HUES64 (cell line): ENCODE measurements around the gene HINT1. TPM values are rescaled to one million over a fixed set of nuclear protein-coding genes. Genes with fewer than 3 reads are reported as not detected.
A peak's percentile ranks its signal among the peaks of the same experiment; 100 is the strongest.

Source experiments
- H3K27ac ChIP-seq: 2 replicates; pipeline ENCODE4 v1.7.0; 2013; ENCODE audit warnings: low read depth, low read length, inconsistent platforms
- H3K27me3 ChIP-seq: 2 replicates; pipeline ENCODE4 v1.6.1; 2013; ENCODE audit warnings: mild to moderate bottlenecking, low read length; ENCODE audit not compliant: insufficient read depth
- H3K36me3 ChIP-seq: 2 replicates; pipeline ENCODE4 v1.6.1; 2013; ENCODE audit warnings: mild to moderate bottlenecking, low read length; ENCODE audit not compliant: insufficient read depth
- H3K4me1 ChIP-seq: 2 replicates; pipeline ENCODE4 v1.6.1; 2013; ENCODE audit warnings: mild to moderate bottlenecking, low read length, moderate library complexity; ENCODE audit not compliant: insufficient read depth
- H3K4me3 ChIP-seq: 2 replicates; pipeline ENCODE4 v1.5.1; 2013; ENCODE audit warnings: mild to moderate bottlenecking, low read length, moderate library complexity
- H3K9ac ChIP-seq: 2 replicates; pipeline ENCODE4 v1.6.1; 2013; ENCODE audit warnings: mild to moderate bottlenecking, low read depth, low read length
- H3K9me3 ChIP-seq: 2 replicates; pipeline ENCODE4 v1.6.1; 2013; ENCODE audit warnings: low read depth, low read length; ENCODE audit not compliant: insufficient read depth
- WGBS: fragments of 150-250, 120-280 bp; methylation state at CpG from one replicate; pipeline ENCODE4 v1.1.7; 2013; ENCODE audit warnings: missing lambda C conversion rate; 5-methylcytosine and 5-hydroxymethylcytosine counted together
- polyA plus RNA-seq, 2 experiments: library from polyadenylated mRNA; stranded (reverse); fragments of 50-300 nt; gene quantifications; one replicate each; pipeline ENCODE4 v1.2.3, GENCODE V29; 2013

HINT1 gene
- polyA plus RNA-seq (2013, experiment 1 of 2): 343 TPM
- polyA plus RNA-seq (2013, experiment 2 of 2): 347 TPM

- Histone ChIP-seq H3K27ac (peak within 1 kb of the TSS; percentile 77), H3K9ac (peak within 1 kb of the TSS; percentile 92), H3K27me3 (no peaks in the 10 kb centered on the region), H3K4me1 (peaks cover 9% of the 10 kb centered on the region; the same call in 1 of the 2 replicates), H3K9me3 (no peaks in the 10 kb centered on the region), H3K36me3 (peaks cover 28% of the 10 kb centered on the region), H3K4me3 (peak within 1 kb of the TSS; percentile 96)
- 2% methylated on average over 33 of the region's 33 CpGs for WGBS
Observed at GRCh38 chr5:131165119-131165727, at the start of gene HINT1. TSS of gene HINT1 (minus strand) at chr5:131165256. CDS start at chr5:131165205, 51 bp downstream.

- Histone ChIP-seq H3K4me1 (peaks cover 5% of the 10 kb centered on the region), H3K27ac (no peak overlapping the region), H3K9ac (no peak overlapping the region), H3K4me3 (no peak overlapping the region), H3K36me3 (no peaks in the 10 kb centered on the region), H3K27me3 (no peaks in the 10 kb centered on the region), H3K9me3 (no peaks in the 10 kb centered on the region)
- 89% methylated on average over 3 of the region's 3 CpGs for WGBS
Observed at GRCh38 chr5:131214609-131215227, 49.7 kb upstream of the HINT1 start.

- WGBS: 96% methylated on average over 5 of the region's 5 CpGs
- no peak overlapping the region for H3K9ac ChIP-seq
- H3K4me3 ChIP-seq: no peak overlapping the region
Observed at GRCh38 chr5:131212471-131213021, 47.5 kb upstream of the HINT1 start.

GRCh38 chr5:131211669-131212068, 46.6 kb upstream of the HINT1 start:
- Histone ChIP-seq H3K27me3 (no peaks in the 10 kb centered on the region), H3K4me3 (no peak overlapping the region), H3K9me3 (no peaks in the 10 kb centered on the region), H3K27ac (no peak overlapping the region), H3K36me3 (no peaks in the 10 kb centered on the region), H3K9ac (no peak overlapping the region), H3K4me1 (peaks cover 24% of the 10 kb centered on the region)
- 96% methylated on average over 5 of the region's 5 CpGs for WGBS

More at GRCh38 chr5:131212471-131213021, 47.5 kb upstream of the HINT1 start:
- Histone ChIP-seq H3K4me1 (peaks cover 16% of the 10 kb centered on the region), H3K9me3 (no peaks in the 10 kb centered on the region), H3K27ac (no peak overlapping the region), H3K36me3 (no peaks in the 10 kb centered on the region), H3K27me3 (no peaks in the 10 kb centered on the region)

GRCh38 chr5:131210151-131210510, 45.1 kb upstream of the HINT1 start:
- Histone ChIP-seq H3K4me1 (peaks cover 24% of the 10 kb centered on the region), H3K9ac (no peak overlapping the region), H3K27ac (no peak overlapping the region), H3K4me3 (no peak overlapping the region), H3K9me3 (no peaks in the 10 kb centered on the region), H3K27me3 (no peaks in the 10 kb centered on the region), H3K36me3 (no peaks in the 10 kb centered on the region)

GRCh38 chr5:131209506-131210150, 44.6 kb upstream of the HINT1 start:
- H3K27ac ChIP-seq: no peak overlapping the region

GRCh38 chr5:131209175-131209505, 44.1 kb upstream of the HINT1 start:
- Histone ChIP-seq H3K4me1 (peaks cover 24% of the 10 kb centered on the region), H3K27ac (no peak overlapping the region), H3K9me3 (no peaks in the 10 kb centered on the region), H3K4me3 (no peak overlapping the region), H3K27me3 (no peaks in the 10 kb centered on the region), H3K36me3 (no peaks in the 10 kb centered on the region), H3K9ac (no peak overlapping the region)
- 93% methylated on average over 1 of the region's 1 CpG for WGBS

More at GRCh38 chr5:131209506-131210150, 44.6 kb upstream of the HINT1 start:
- no peaks in the 10 kb centered on the region for H3K9me3 ChIP-seq
- no peaks in the 10 kb centered on the region for H3K27me3 ChIP-seq
- H3K9ac ChIP-seq: no peak overlapping the region
- H3K36me3 ChIP-seq: no peaks in the 10 kb centered on the region
- WGBS: 84% methylated on average over 6 of the region's 6 CpGs
- H3K4me3 ChIP-seq: no peak overlapping the region
- peaks cover 24% of the 10 kb centered on the region for H3K4me1 ChIP-seq

GRCh38 chr5:131206772-131207171, 41.7 kb upstream of the HINT1 start:
- Histone ChIP-seq H3K9me3 (no peaks in the 10 kb centered on the region), H3K4me3 (no peak overlapping the region), H3K36me3 (no peaks in the 10 kb centered on the region), H3K4me1 (peaks cover 24% of the 10 kb centered on the region), H3K27ac (no peak overlapping the region), H3K9ac (no peak overlapping the region), H3K27me3 (no peaks in the 10 kb centered on the region)
- 85% methylated on average over 1 of the region's 1 CpG for WGBS

- no peak overlapping the region for H3K4me3 ChIP-seq
- no peaks in the 10 kb centered on the region for H3K9me3 ChIP-seq
- peaks cover 24% of the 10 kb centered on the region for H3K4me1 ChIP-seq
- H3K27me3 ChIP-seq: no peaks in the 10 kb centered on the region
- H3K27ac ChIP-seq: no peak overlapping the region
- no peak overlapping the region for H3K9ac ChIP-seq
- no peaks in the 10 kb centered on the region for H3K36me3 ChIP-seq
- WGBS: 91% methylated on average over 1 of the region's 2 CpGs
Observed at GRCh38 chr5:131206061-131206460, 41.0 kb upstream of the HINT1 start.

GRCh38 chr5:131204964-131205363, 39.9 kb upstream of the HINT1 start:
- H3K4me1 ChIP-seq: peaks cover 21% of the 10 kb centered on the region
- H3K9ac ChIP-seq: no peak overlapping the region
- no peak overlapping the region for H3K27ac ChIP-seq
- H3K9me3 ChIP-seq: no peaks in the 10 kb centered on the region
- H3K4me3 ChIP-seq: no peak overlapping the region
- no peaks in the 10 kb centered on the region for H3K27me3 ChIP-seq
- peaks cover under 1% of the 10 kb centered on the region; the same call in 1 of the 2 replicates for H3K36me3 ChIP-seq
- WGBS: 93% methylated on average over 2 of the region's 2 CpGs

- Histone ChIP-seq H3K9ac (no peak overlapping the region), H3K4me3 (no peak overlapping the region), H3K27ac (no peak overlapping the region), H3K9me3 (no peaks in the 10 kb centered on the region), H3K27me3 (no peaks in the 10 kb centered on the region), H3K4me1 (no peaks in the 10 kb centered on the region; the same call in 1 of the 2 replicates), H3K36me3 (peaks cover 5% of the 10 kb centered on the region; the same call in 1 of the 2 replicates)
- WGBS: 96% methylated on average over 2 of the region's 3 CpGs
Observed at GRCh38 chr5:131200560-131200959, 35.5 kb upstream of the HINT1 start.
